ENCODE data around the gene FANCC.

- TF ChIP-seq CTCF (IDR thresholded peaks at IDR 0.05; ENCODE audit: insufficient read depth, low read depth, low read length) (no peak), EZH2 (IDR thresholded peaks at IDR 0.05; ENCODE audit: insufficient read depth, low read length) (no peak)
These were observed 28.5 kb upstream of the FANCC start for GRCh38 chr9:95346021-95346420.
